KBM-7 (cell line): ENCODE results near the gene INPP5E.
"Not testable (repeated sequence)": the region's sequence is repeated elsewhere in the genome, so short reads cannot be mapped to it uniquely, and the experiment has no call there.

ENCODE experiments used
- DNase-seq: peaks from one replicate; pipeline ENCODE4 v3.0.0-alpha.2; 2015
- in situ Hi-C: fragments of 300-500 bp; cut with MboI; formaldehyde crosslinking; loops from 2 replicates; pipeline ENCODE4 v1.14.3; 2020; ENCODE audit warnings: low sequenced_read_pairs, low pct_unique_long_range_greater_than_20kb, mixed read lengths

Gene INPP5E

GRCh38 chr9:136434580-136435169 lies 5.0 kb downstream of the INPP5E start:
- in situ Hi-C loops = no loop called here
- no peak for DNase-seq

GRCh38 chr9:136433849-136434579 lies 5.6 kb downstream of the INPP5E start:
- no peak for DNase-seq
- in situ Hi-C loops = no loop called here

- DNase-seq = no peak
Measured at GRCh38 chr9:136433043-136433715, 6.5 kb downstream of the INPP5E start.

GRCh38 chr9:136432591-136432990 lies 7.1 kb downstream of the INPP5E start:
- no peak for DNase-seq
- in situ Hi-C loops = no loop called here

More at GRCh38 chr9:136433043-136433715, 6.5 kb downstream of the INPP5E start:
- in situ Hi-C loops = no loop called here

- in situ Hi-C loops = no loop called here
Measured at GRCh38 chr9:136431782-136432350, 7.8 kb downstream of the INPP5E start.

DNA sequence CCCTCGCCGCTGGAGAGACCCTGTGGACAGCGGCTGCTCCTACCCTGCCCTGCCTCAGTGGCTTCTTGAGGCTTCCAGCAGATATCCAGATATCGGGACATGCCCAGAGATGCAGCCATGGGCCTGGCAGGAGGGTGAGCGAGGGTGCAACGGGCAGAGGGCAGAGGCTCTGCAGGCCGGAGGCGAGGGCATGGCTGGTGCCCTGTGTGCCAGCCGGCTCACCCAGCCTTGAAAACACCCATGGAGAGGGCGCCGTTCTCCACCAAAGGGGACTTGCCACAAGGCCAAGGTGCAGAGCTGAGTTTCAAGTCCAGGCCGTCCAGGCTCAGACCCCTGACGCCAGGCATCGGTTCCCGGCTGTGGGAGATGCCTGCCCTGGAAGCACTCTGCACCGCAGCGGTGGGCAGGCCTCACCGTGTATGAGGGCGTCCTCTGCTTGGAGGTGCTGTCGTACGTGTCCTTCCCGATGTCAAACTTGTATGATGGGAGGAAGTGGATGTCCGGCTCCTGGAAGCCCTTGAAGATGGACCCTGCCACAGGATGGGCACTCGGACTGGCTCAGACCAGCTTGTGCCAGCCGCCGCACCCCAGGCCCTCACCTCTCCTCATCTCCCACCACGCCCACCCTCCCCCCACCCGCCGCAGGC lies 8.9 kb downstream of the INPP5E start:
- in situ Hi-C loops = no loop called here
- no peak for DNase-seq

More at GRCh38 chr9:136431782-136432350, 7.8 kb downstream of the INPP5E start:
- DNase-seq = no peak

GRCh38 chr9:136429683-136430491 lies 9.8 kb downstream of the INPP5E start:
- in situ Hi-C loops = no loop called here

GRCh38 chr9:136429075-136429628 lies 10.5 kb downstream of the INPP5E start:
- in situ Hi-C loops = no loop called here
- DNase-seq = no peak

More at GRCh38 chr9:136429683-136430491, 9.8 kb downstream of the INPP5E start:
- DNase-seq = no peak

DNA sequence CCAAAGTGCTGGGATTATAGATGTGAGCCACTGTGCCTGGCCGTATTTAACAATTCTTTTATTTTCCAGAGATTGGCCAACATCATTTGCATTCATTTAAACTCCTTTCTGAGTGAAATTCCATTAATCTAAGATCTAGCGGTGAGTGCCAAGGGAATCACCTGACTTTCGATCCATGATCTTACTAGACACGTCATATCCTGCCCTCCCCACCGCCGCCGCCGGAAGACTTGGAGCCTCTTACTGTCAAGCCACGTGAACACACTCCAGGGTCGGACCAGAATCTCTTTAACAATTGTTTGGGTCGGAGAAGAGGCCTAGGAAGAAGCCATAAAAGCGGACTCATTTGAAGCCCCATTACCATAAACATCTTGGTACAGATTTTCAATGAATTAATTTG lies 12.9 kb downstream of the INPP5E start:
- DNase-seq = no peak
- in situ Hi-C loops = no loop called here

DNA sequence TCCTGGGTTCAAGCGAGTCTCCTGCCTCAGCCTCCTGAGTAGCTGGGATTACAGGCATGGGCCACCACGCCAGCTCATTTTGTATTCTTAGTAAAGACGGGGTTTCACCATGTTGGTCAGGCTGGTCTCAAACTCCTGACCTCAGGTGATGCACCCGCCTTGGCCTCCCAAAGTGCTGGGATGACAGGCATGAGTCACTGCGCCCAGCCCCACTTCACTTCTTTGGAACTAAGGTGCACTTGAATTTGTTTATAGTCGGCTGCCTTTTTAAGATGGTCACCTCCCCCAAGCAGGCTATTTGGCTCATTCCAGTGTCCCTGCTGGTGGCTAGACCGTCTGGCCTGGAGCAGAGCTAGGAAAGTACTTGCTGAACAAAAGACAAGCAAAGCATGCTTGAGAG lies 14.3 kb downstream of the INPP5E start:
- DNase-seq, in situ Hi-C loops: not testable (repeated sequence)

GRCh38 chr9:136424750-136425362 lies 14.8 kb downstream of the INPP5E start:
- no peak for DNase-seq
- in situ Hi-C loops = no loop called here

DNA sequence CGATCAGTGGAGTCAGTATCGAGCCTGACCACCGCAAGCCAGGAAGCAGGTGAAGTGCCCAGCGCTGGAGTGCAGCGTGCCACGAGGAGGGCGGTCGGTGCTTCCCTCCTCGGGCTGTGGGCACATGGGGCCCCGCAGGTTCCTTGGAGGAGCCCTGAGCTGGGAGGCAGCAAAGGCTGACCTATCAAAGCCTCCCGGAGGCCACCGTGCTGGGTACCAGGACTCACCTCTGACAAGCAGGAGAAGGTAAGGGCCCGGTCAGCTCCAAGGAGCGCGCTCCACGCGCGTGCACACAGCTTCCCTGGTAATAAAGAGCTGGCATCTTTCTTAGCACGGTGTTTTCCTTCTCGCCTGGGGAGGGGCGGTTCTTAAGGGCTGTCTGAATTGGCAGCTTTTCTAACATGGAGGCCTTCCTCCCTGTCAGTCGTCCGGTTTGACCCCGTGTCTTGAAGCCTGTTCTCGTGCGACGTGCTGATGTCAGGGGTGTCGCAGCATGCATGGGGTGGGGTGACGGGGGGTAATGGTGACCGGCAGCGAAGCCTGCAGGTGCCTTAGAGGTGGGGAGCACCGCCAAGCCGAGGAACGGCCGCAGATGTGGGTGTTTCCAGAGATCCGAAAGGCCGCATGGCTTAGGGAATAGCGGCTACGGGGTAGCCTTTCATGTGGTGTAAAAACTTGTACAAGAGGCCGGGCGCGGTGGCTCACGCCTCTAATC lies 16.1 kb downstream of the INPP5E start:
- in situ Hi-C loops = no loop called here
- no peak for DNase-seq

DNA sequence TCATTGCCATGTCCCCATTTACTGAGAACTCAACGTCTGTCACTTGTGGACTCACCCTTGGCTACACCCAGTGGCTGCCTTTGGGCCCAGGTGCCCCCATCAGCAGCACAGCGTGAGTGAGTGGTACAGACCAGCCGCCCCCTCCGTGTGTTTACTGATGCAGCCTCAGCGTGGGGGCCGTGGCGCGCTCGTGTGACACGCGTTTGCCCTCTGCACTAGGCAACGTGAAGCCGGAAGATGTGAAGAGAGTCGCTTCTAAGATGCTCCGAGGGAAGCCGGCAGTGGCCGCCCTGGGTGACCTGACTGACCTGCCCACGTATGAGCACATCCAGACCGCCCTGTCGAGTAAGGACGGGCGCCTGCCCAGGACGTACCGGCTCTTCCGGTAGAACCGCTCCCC lies 16.8 kb downstream of the INPP5E start:
- in situ Hi-C loops = no loop called here

GRCh38 chr9:136421791-136422190 lies 17.9 kb downstream of the INPP5E start:
- in situ Hi-C loops = no loop called here
- DNase-seq = no peak

More for the DNA sequence above, 16.8 kb downstream of the INPP5E start:
- DNase-seq = no peak

GRCh38 chr9:136419092-136419420 lies 20.6 kb downstream of the INPP5E start:
- in situ Hi-C loops = no loop called here

GRCh38 chr9:136418182-136419091 lies 21.2 kb downstream of the INPP5E start:
- in situ Hi-C loops = no loop called here
- no peak for DNase-seq

More at GRCh38 chr9:136419092-136419420, 20.6 kb downstream of the INPP5E start:
- DNase-seq = no peak
